ENCODE data around the gene ZNF280C. TPM values are rescaled to one million over a fixed set of nuclear protein-coding genes. Genes with fewer than 3 reads are reported as not detected.

ZNF280C gene, protein sequence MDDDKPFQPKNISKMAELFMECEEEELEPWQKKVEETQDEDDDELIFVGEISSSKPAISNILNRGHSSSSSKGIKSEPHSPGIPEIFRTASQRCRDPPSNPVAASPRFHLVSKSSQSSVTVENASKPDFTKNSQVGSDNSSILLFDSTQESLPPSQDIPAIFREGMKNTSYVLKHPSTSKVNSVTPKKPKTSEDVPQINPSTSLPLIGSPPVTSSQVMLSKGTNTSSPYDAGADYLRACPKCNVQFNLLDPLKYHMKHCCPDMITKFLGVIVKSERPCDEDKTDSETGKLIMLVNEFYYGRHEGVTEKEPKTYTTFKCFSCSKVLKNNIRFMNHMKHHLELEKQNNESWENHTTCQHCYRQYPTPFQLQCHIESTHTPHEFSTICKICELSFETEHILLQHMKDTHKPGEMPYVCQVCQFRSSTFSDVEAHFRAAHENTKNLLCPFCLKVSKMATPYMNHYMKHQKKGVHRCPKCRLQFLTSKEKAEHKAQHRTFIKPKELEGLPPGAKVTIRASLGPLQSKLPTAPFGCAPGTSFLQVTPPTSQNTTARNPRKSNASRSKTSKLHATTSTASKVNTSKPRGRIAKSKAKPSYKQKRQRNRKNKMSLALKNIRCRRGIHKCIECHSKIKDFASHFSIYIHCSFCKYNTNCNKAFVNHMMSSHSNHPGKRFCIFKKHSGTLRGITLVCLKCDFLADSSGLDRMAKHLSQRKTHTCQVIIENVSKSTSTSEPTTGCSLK
- total RNA-seq: 1 to 10 TPM; 1.5 to 3.8 (median 3.3) TPM

DNA sequence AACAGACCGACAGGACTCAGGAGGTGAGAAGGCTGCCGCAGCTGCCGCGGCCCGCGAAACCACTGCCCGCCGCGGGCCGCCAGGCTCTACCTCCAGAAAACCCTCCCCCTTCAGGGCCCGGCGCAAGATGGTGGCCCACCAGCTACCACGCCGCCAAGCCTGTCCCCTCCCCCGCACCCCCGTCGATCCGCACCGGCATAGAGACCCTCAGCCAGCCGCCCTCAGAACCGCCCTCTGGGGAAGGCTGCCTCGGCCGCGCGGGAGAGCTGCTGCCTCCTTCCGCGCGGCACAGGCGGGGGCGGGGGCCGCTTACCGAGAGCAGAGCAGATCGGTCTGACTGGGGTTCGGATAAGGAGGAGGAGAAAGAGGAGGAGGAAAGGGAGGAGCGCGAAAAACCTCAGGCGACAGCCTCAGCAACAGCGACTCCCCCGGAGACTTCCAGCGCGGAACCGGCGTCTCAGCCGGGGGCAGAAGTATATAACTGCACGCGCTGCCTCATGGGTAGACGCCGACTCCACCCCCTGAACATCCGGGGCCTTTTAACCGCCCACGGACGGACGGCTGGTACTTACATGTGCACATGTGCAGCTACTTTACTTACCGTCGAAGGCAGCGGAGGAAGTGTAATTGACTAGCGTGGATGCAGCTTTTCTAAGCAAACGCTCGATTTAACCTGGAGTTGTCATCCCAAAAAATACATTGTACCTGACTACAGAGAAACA, at the start of gene ZNF280C:
TSS of gene ZNF280C (minus strand) at position 451 of the 722 bp plus-strand sequence. CDS start 8,450 bp downstream, outside the sequence.
- Histone ChIP-seq H3K27ac (peak within 1 kb of the TSS; percentile 83 to 87 (median 84)), H3K4me3 (peak within 1 kb of the TSS; percentile 66 to 81 (median 75)), H3K27me3 (no peaks in the 10 kb centered on the region), H3K36me3 (no peaks in the 10 kb centered on the region), H3K9me3 (no peaks in the 10 kb centered on the region), H3K4me1 (no peaks in the 10 kb centered on the region)
- intact Hi-C loops (cut with DNase I; ENCODE audit: low total_unique reads) (loop anchor here (10.0 kb wide), 1 partner anchor 636 kb away; the partner anchor contains the start of gene ENOX2), in situ Hi-C loops (cut with MboI; ENCODE audit: low sequenced_read_pairs in 4 of 4) (no loop called here)
- ATAC-seq (peak; percentile 95 to 96), DNase-seq (peak; percentile 63 to 82)
- TF ChIP-seq POLR2A (IDR thresholded peaks at IDR 0.05): peak; percentile 75 to 83
- TF ChIP-seq, protein P1, sequence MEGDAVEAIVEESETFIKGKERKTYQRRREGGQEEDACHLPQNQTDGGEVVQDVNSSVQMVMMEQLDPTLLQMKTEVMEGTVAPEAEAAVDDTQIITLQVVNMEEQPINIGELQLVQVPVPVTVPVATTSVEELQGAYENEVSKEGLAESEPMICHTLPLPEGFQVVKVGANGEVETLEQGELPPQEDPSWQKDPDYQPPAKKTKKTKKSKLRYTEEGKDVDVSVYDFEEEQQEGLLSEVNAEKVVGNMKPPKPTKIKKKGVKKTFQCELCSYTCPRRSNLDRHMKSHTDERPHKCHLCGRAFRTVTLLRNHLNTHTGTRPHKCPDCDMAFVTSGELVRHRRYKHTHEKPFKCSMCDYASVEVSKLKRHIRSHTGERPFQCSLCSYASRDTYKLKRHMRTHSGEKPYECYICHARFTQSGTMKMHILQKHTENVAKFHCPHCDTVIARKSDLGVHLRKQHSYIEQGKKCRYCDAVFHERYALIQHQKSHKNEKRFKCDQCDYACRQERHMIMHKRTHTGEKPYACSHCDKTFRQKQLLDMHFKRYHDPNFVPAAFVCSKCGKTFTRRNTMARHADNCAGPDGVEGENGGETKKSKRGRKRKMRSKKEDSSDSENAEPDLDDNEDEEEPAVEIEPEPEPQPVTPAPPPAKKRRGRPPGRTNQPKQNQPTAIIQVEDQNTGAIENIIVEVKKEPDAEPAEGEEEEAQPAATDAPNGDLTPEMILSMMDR (IDR thresholded peaks at IDR 0.05 in 4 of 5, conservative IDR thresholded peaks at IDR 0.05 in 1 of 5): peak in 1 of 5 experiments; percentile 24

DNA sequence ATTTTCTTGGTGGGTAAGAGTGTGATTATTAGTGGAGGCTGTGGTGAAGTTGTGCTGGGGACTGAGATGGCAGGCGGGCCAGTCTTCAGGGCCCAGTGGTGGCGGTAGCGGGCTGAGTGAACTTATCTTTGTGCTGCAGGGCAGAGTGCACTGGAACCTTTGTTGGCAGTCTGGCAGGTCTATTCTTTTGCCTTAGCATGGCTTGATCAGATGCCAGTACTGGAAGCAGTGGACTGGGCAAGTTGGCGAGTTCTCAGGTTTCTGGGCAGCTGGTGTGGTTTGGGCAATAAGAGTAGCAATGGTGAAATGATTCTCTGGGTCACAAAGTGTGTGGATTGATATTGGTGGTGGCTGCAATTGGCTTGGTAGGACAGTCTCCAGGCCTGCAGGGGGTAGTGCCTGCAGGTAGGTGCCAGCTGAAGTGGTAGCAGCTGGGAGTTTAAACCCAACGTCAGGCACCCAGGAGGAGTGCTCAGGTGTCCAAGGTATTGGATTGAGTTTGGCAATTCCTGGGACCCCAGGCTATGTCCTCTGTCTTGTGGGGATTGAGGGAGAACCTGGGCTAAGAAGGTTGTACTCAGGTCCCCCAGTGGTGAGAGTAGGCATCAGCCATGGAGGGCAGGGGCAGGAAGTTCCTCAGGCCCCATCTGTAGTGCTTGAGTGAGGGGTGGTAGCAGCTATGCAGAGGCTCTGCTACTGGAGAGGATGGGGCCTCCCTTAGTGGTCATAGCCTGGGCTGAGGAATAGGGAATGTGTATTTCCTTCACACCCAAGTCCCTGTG, 36.1 kb upstream of the ZNF280C start:
- H3K27me3 ChIP-seq: no peaks in the 10 kb centered on the region
- DNase-seq (peak in 1 of 2 donors; percentile 39), ATAC-seq (peak in 1 of 2 donors; percentile 78)
- no peaks in the 10 kb centered on the region for H3K4me1 ChIP-seq
- H3K27ac ChIP-seq: no peak overlapping the region
- in situ Hi-C loops (cut with MboI; ENCODE audit: low sequenced_read_pairs in 4 of 4): no loop called here
- H3K4me3 ChIP-seq: no peak overlapping the region
- TF ChIP-seq, protein P1 (IDR thresholded peaks at IDR 0.05 in 4 of 5, conservative IDR thresholded peaks at IDR 0.05 in 1 of 5): no peak
- no peak for TF ChIP-seq POLR2A (IDR thresholded peaks at IDR 0.05)
- intact Hi-C loops (cut with DNase I; ENCODE audit: low total_unique reads): no loop called here
- H3K36me3 ChIP-seq: no peaks in the 10 kb centered on the region
- H3K9me3 ChIP-seq: no peaks in the 10 kb centered on the region

DNA sequence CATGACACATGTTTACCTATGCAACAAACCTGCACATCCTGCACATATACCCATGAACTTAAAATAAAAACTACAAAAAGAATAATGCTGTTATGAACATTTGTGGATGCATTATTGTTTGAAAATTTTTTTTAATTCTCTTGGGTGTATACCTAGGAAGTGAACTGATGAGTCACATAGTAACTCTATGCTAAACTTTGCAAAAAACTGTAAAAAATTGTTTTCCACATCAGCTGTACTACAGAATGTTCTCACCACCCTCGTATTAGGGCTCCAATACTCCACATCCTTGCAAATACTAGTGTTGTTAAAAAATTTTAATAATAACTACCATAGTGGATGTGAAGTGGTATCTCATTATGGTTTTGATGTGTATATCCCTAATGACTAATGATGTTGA, 33.3 kb upstream of the ZNF280C start:
- ATAC-seq: no peak
- no peak overlapping the region for H3K4me3 ChIP-seq
- intact Hi-C loops (cut with DNase I; ENCODE audit: low total_unique reads): no loop called here

More for the DNA sequence above, 33.3 kb upstream of the ZNF280C start:
- DNase-seq: no peak
- TF ChIP-seq, protein P1 (IDR thresholded peaks at IDR 0.05 in 4 of 5, conservative IDR thresholded peaks at IDR 0.05 in 1 of 5): no peak
- TF ChIP-seq POLR2A (IDR thresholded peaks at IDR 0.05): no peak
- in situ Hi-C loops (cut with MboI; ENCODE audit: low sequenced_read_pairs in 4 of 4): no loop called here
- Histone ChIP-seq H3K4me1 (no peaks in the 10 kb centered on the region), H3K27me3 (no peaks in the 10 kb centered on the region), H3K36me3 (no peaks in the 10 kb centered on the region), H3K9me3 (no peaks in the 10 kb centered on the region), H3K27ac (no peak overlapping the region)

All from gastrocnemius medialis (tissue), 4 donors.